Adrenal gland (tissue), 12 donors: Measurements from ENCODE around the gene IL3. TPM values are rescaled to one million over a fixed set of nuclear protein-coding genes. Genes with fewer than 3 reads are reported as not detected.

ENCODE experiments used
- DNase-seq, 7 donors: peaks; one replicate each; pipeline ENCODE4 v3.0.0-alpha.2; 2019 to 2020
- H3K27ac ChIP-seq, 5 donors: fragments of 200-600 bp; sonication (generic) in 4 of 5; 1 replicate in 3 of 5; 2 replicates in 2 of 5; pipeline versions ENCODE4 v1.5.1 to v1.8.0; 2016 to 2020; ENCODE audit warnings: mild to moderate bottlenecking in 1 of 5
- H3K27me3 ChIP-seq: fragments of 200-600 bp; 2 replicates; pipeline ENCODE4 v1.8.0; 2021
- H3K36me3 ChIP-seq, 2 donors: fragments of 200-600 bp; replicated peaks in 1 of 2; 1 replicate in 1 of 2; 2 replicates in 1 of 2; pipeline versions ENCODE4 v1.5.1 to v1.8.0; 2018 to 2022
- H3K4me1 ChIP-seq, 2 donors: fragments of 200-600 bp; replicated peaks in 1 of 2; 1 replicate in 1 of 2; 2 replicates in 1 of 2; pipeline versions ENCODE4 v1.5.1 to v1.8.0; 2018 to 2021
- H3K4me3 ChIP-seq, 4 donors: fragments of 200-600 bp; sonication (generic) in 3 of 4; one replicate each; pipeline ENCODE4 v1.5.1; 2016 to 2018
- H3K9me3 ChIP-seq, 3 donors: fragments of 200-600 bp; sonication (generic) in 1 of 3; replicated peaks in 1 of 3; 1 replicate in 2 of 3; 2 replicates in 1 of 3; pipeline versions ENCODE4 v1.5.1 to v1.8.0; 2016 to 2021
- CTCF ChIP-seq, 6 experiments: fragments of 450-650 bp in 4 of 6; fragments of 200-600 bp in 2 of 6; sonication (generic) in 1 of 6; IDR thresholded peaks; 1 replicate in 5 of 6; 2 replicates in 1 of 6; pipeline versions ENCODE4 v1.5.1 to v1.8.0; 2016 to 2021; ENCODE audit warnings: antibody characterized with exemption in 6 of 6, mild to moderate bottlenecking in 2 of 6, moderate library complexity in 1 of 6
- POLR2A ChIP-seq, 2 donors: fragments of 450-650 bp; IDR thresholded peaks; one replicate each; pipeline ENCODE4 v1.6.1; 2017; ENCODE audit warnings: antibody characterized with exemption in 2 of 2, mild to moderate bottlenecking in 2 of 2, moderate library complexity in 1 of 2
- WGBS, 4 donors: extraction: QIAGEN DNeasy Blood & Tissue Kit in 2 of 4; methylation state at CpG; one replicate each; pipeline versions ENCODE4 v1.1.5 to v1.1.7; 2013 to 2017; 5-methylcytosine and 5-hydroxymethylcytosine counted together
- intact Hi-C, 2 donors: fragments of 100-400 bp; cut with DNase I; formaldehyde crosslinking; loops; one replicate each; pipeline versions ENCODE4 v1.14.1 to v1.15.0; 2022 to 2023
- polyA plus RNA-seq, 3 donors: library from polyadenylated mRNA; stranded (reverse); fragments of 200-250 nt in 2 of 3; fragments of 350-450 nt in 1 of 3; fragmentation: Illumina TruSeq in 1 of 3; extraction: RNeasy Lipid Tissue Mini Kit (QIAGEN cat#74804) in 1 of 3; gene quantifications; one replicate each; pipeline ENCODE4 v1.2.3, GENCODE V29; 2013 to 2014
- total RNA-seq, 9 donors: library from RNA; depleted of rRNA in 4 of 9; stranded (reverse); fragments of >200 nt in 4 of 9; fragments of 120-200 nt in 1 of 9; fragmentation: NEBNext Ultra II Directional in 1 of 9; extraction: Animal tissue kit (Norgen Biotek cat#: 25700) in 1 of 9; gene quantifications; one replicate each; pipeline versions ENCODE4 v1.1.0 to v1.2.4, GENCODE V29; 2013 to 2023
- donor health status: healthy with polysubstance abuse.
- donor health status: Bipolar disorder and iron deficiency.
- donor health status: DM: yes; HTN: yes; CAD: no.
- donor health status: DM: no; HTN: no; CAD: no.
- donor health status: DM: no; HTN: no; CAD: no.
- donor health status: DM: yes; HTN: yes; CAD: no.

The IL3 gene
- total and polyA plus RNA-seq, 12 donors, result not detected

- Histone ChIP-seq H3K27me3 (no peaks in the 10 kb centered on the region), H3K4me3 (no peak overlapping the region), H3K4me1 (no peaks in the 10 kb centered on the region), H3K9me3 (no peaks in the 10 kb centered on the region), H3K27ac (no peak overlapping the region), H3K36me3 (no peaks in the 10 kb centered on the region)
- no peak for TF ChIP-seq POLR2A (IDR thresholded peaks at IDR 0.05)
- TF ChIP-seq CTCF (IDR thresholded peaks at IDR 0.05), result no peak
- intact Hi-C loops, result loop anchor here in 1 of 2 donors (5.0 kb wide), 1 partner anchor 63 kb away; no protein-coding TSS in a partner anchor
- no peak for DNase-seq
- WGBS, 4 donors, result 78 to 92% (median 85%) methylated on average over 5 to 10 of the region's 10 CpGs
Observed at GRCh38 chr5:132069561-132069960, 9.1 kb downstream of the IL3 start.

GRCh38 chr5:132069994-132070393, 9.5 kb downstream of the IL3 start:
- TF ChIP-seq POLR2A (IDR thresholded peaks at IDR 0.05) (no peak), CTCF (IDR thresholded peaks at IDR 0.05) (no peak)
- WGBS, 4 donors, result 80 to 100% (median 96%) methylated on average over 1 to 3 of the region's 3 CpGs
- intact Hi-C loops, result loop anchor here in 1 of 2 donors (5.0 kb wide), 1 partner anchor 62 kb away; no protein-coding TSS in a partner anchor
- H3K27me3 ChIP-seq, result no peaks in the 10 kb centered on the region
- no peak overlapping the region for H3K27ac ChIP-seq
- no peak overlapping the region for H3K4me3 ChIP-seq
- no peaks in the 10 kb centered on the region for H3K9me3 ChIP-seq
- DNase-seq, result no peak
- no peaks in the 10 kb centered on the region for H3K36me3 ChIP-seq
- H3K4me1 ChIP-seq, result no peaks in the 10 kb centered on the region

- TF ChIP-seq CTCF (IDR thresholded peaks at IDR 0.05) (no peak), POLR2A (IDR thresholded peaks at IDR 0.05) (no peak)
- Histone ChIP-seq H3K27ac (no peak overlapping the region), H3K4me3 (no peak overlapping the region), H3K4me1 (no peaks in the 10 kb centered on the region), H3K36me3 (no peaks in the 10 kb centered on the region), H3K27me3 (no peaks in the 10 kb centered on the region), H3K9me3 (no peaks in the 10 kb centered on the region)
- 71 to 84% (median 74%) methylated on average over 10 to 13 of the region's 13 CpGs for WGBS, 4 donors
- intact Hi-C loops, result no loop called here
- DNase-seq, result no peak
Observed at GRCh38 chr5:132070460-132071337, 10.2 kb downstream of the IL3 start.

- Histone ChIP-seq H3K27me3 (no peaks in the 10 kb centered on the region), H3K4me3 (no peak overlapping the region), H3K27ac (no peak overlapping the region), H3K36me3 (no peaks in the 10 kb centered on the region), H3K9me3 (no peaks in the 10 kb centered on the region), H3K4me1 (no peaks in the 10 kb centered on the region)
- WGBS, 4 donors, result 65 to 81% (median 73%) methylated on average over 2 of the region's 2 CpGs
- intact Hi-C loops, result no loop called here
- no peak for DNase-seq
- TF ChIP-seq CTCF (IDR thresholded peaks at IDR 0.05) (no peak), POLR2A (IDR thresholded peaks at IDR 0.05) (no peak)
Observed at GRCh38 chr5:132071338-132071707, 10.9 kb downstream of the IL3 start.
